ENCODE results near the gene SHMT1.

Gene SHMT1

GRCh38 chr17:18291718-18292540, 71.4 kb downstream of the SHMT1 start:
- no peak for TF ChIP-seq CTCF (IDR thresholded peaks at IDR 0.05; ENCODE audit: low read depth, low read length)
- no peak for DNase-seq (ENCODE audit: low read depth in 2 of 2)
- no peak overlapping the region for H3K4me3 ChIP-seq (replicated peaks in 1 of 2; ENCODE audit: low read depth in 2 of 2, low read length in 2 of 2)

- H3K4me3 ChIP-seq (replicated peaks in 1 of 2; ENCODE audit: low read depth in 2 of 2, low read length in 2 of 2), result no peak overlapping the region
- TF ChIP-seq CTCF (IDR thresholded peaks at IDR 0.05; ENCODE audit: low read depth, low read length), result no peak
- no peak for DNase-seq (ENCODE audit: low read depth in 2 of 2)
Measured at GRCh38 chr17:18285296-18285695, 78.1 kb downstream of the SHMT1 start.

GRCh38 chr17:18281788-18282187, 81.6 kb downstream of the SHMT1 start:
- no peak overlapping the region for H3K4me3 ChIP-seq (replicated peaks in 1 of 2; ENCODE audit: low read depth in 2 of 2, low read length in 2 of 2)
- no peak for TF ChIP-seq CTCF (IDR thresholded peaks at IDR 0.05; ENCODE audit: low read depth, low read length)
- DNase-seq (ENCODE audit: low read depth in 2 of 2), result no peak

GRCh38 chr17:18280766-18281371, 82.5 kb downstream of the SHMT1 start:
- no peak overlapping the region for H3K4me3 ChIP-seq (replicated peaks in 1 of 2; ENCODE audit: low read depth in 2 of 2, low read length in 2 of 2)
- no peak for TF ChIP-seq CTCF (IDR thresholded peaks at IDR 0.05; ENCODE audit: low read depth, low read length)
- DNase-seq (ENCODE audit: low read depth in 2 of 2), result peak in 1 of 2 donors; percentile 30

- no peak overlapping the region for H3K4me3 ChIP-seq (replicated peaks in 1 of 2; ENCODE audit: low read depth in 2 of 2, low read length in 2 of 2)
- DNase-seq (ENCODE audit: low read depth in 2 of 2), result no peak
- no peak for TF ChIP-seq CTCF (IDR thresholded peaks at IDR 0.05; ENCODE audit: low read depth, low read length)
Measured at GRCh38 chr17:18280249-18280648, 83.1 kb downstream of the SHMT1 start.

- peak; percentile 52 to 59 for DNase-seq (ENCODE audit: low read depth in 2 of 2)
Measured at GRCh38 chr17:18278867-18279266, 84.5 kb downstream of the SHMT1 start.

More at GRCh38 chr17:18278867-18279266, 84.5 kb downstream of the SHMT1 start:
- no peak overlapping the region for H3K4me3 ChIP-seq (replicated peaks in 1 of 2; ENCODE audit: low read depth in 2 of 2, low read length in 2 of 2)
- TF ChIP-seq CTCF (IDR thresholded peaks at IDR 0.05; ENCODE audit: low read depth, low read length), result no peak

Data from cardiac fibroblast (primary cell).